Coronary artery (tissue), 2 donors: ENCODE measurements around the gene CLDN24.

Source experiments
- DNase-seq: peaks from one replicate; pipeline ENCODE4 v3.0.0-alpha.2; 2017; ENCODE audit warnings: low spot score
- H3K27ac ChIP-seq, 2 donors: fragments of 200-600 bp; sonication (generic); one replicate each; pipeline ENCODE4 v1.5.1; 2016 to 2019
- H3K4me3 ChIP-seq: fragments of 200-600 bp; sonication (generic); 2 replicates; pipeline ENCODE4 v1.5.1; 2016; ENCODE audit warnings: mild to moderate bottlenecking, moderate library complexity
- TF ChIP-seq, protein P1 (sequence below): fragments of 200-600 bp; sonication (generic); IDR thresholded peaks from one replicate; pipeline ENCODE4 v1.5.1; 2019; ENCODE audit warnings: antibody characterized with exemption

The CLDN24 gene

DNA sequence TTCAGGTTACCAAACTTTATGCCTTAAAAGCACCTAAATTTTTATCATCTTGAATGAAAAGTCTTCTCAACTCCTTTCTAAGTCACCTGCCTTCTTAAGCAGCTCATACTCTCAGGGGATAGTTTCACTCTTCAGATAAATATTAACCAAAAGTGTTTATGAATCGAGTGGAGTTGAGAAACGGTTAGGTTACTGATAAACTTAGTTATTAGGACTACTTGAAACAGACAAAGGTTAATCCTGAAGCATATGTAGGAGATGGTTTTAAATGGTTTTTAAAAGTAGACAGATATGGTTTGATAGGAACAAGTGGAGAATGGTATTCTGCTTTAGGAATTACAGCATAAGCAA lies 34.9 kb downstream of the CLDN24 start:
- no peak for DNase-seq
- TF ChIP-seq, protein P1, sequence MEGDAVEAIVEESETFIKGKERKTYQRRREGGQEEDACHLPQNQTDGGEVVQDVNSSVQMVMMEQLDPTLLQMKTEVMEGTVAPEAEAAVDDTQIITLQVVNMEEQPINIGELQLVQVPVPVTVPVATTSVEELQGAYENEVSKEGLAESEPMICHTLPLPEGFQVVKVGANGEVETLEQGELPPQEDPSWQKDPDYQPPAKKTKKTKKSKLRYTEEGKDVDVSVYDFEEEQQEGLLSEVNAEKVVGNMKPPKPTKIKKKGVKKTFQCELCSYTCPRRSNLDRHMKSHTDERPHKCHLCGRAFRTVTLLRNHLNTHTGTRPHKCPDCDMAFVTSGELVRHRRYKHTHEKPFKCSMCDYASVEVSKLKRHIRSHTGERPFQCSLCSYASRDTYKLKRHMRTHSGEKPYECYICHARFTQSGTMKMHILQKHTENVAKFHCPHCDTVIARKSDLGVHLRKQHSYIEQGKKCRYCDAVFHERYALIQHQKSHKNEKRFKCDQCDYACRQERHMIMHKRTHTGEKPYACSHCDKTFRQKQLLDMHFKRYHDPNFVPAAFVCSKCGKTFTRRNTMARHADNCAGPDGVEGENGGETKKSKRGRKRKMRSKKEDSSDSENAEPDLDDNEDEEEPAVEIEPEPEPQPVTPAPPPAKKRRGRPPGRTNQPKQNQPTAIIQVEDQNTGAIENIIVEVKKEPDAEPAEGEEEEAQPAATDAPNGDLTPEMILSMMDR, result no peak
- Histone ChIP-seq H3K27ac (no peak overlapping the region), H3K4me3 (no peak overlapping the region)

DNA sequence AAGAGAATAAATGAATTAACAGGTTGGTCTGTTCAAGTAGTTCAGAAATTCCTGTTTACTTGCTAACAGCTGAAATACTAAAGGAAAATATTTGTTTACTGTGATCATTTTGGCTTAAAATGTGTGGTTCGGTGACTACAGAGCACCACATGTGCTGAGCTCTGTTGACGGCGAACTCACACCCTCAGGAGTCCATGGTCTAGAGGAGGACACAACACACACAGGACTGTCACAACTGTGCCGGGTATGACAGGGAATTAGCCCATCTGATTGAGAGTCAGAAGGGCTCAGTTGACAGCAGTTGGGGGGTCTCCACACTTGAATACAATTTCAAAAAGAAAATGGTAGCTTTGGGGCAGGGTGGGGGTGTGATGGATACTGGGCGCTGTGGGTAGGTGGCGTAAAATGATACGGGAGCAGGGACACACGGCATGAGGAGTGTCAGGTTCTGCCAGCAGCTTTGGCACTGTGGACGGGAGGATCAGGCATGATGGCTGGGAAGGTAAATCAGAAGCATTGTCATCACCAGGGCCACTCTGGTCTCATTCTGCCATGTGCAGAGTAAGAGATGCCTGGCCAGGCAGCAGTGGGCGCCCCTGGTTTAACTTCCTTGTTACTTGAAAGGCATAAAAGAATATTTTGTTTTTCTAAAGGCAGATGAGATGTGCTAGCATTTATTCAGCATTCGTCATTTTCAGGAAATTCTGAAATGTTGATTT lies 35.5 kb downstream of the CLDN24 start:
- no peak for DNase-seq
- no peak overlapping the region for H3K27ac ChIP-seq
- TF ChIP-seq, protein P1, result no peak
- H3K4me3 ChIP-seq, result no peak overlapping the region

DNA sequence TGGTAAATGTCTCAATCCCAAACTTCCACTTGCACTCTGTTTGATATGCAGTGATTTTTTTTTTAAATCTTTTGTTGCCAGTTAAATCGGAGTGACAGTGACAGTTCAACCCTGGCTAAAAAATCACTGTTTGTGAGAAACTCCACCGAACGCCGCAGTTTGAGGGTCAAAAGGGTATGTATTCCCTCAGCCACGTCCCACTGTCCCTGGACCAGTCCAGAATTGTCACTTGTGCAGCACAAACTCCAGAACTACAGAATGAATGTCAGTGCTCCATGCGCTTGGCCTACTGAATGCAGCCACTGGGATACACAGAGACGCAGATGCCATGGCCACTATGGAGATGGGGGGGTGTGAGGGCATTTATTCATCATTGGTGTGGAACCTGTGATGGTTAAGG lies 36.3 kb downstream of the CLDN24 start:
- Histone ChIP-seq H3K27ac (no peak overlapping the region), H3K4me3 (no peak overlapping the region)
- TF ChIP-seq, protein P1, result no peak
- no peak for DNase-seq

DNA sequence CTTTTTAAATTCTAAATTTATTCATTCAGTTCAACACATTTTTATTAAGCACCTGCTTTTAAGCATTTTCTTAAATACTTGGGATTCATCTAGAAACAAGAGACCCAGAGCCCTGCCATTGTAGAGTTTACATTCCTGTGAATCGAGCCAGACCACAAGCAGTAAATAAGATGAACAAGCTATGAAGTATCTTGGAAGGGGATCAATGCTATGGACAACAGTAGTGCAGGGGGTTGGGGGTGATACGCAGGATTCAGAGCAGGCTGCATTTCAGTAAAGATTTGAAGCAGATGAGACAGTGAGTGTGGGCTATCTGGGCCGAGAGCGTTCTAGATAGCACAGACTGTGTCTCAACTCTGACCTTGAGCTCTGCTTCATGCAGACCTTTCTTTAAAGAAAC lies 37.3 kb downstream of the CLDN24 start:
- no peak for DNase-seq
- no peak overlapping the region for H3K27ac ChIP-seq
- H3K4me3 ChIP-seq, result no peak overlapping the region
- TF ChIP-seq, protein P1, result no peak

DNA sequence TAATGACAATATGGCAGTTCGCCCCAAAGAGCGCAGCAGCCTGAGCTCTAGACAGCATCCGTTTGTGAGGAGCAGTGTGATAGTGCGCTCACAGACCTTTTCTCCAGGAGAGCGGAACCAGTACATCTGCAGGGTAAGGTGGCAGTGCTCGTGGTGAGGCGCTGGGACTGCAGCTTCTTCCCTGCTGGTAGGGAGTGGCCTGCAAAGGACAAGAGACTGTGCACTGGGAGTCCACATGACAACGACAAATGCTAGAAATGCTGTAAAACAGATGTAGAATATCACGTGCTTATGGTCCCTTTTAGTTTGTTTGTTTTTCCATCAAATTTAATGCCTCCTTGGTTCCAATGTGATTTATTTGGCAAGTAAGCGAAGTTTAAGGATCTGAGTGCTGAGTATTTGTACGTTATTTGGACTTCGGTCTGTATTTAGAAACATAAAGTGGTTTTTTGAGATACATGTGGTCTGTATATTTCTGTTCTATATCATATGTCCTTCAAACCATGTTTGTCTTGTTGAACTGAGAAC lies 37.9 kb downstream of the CLDN24 start:
- Histone ChIP-seq H3K4me3 (no peak overlapping the region), H3K27ac (no peak overlapping the region)
- no peak for DNase-seq
- TF ChIP-seq, protein P1, result no peak

DNA sequence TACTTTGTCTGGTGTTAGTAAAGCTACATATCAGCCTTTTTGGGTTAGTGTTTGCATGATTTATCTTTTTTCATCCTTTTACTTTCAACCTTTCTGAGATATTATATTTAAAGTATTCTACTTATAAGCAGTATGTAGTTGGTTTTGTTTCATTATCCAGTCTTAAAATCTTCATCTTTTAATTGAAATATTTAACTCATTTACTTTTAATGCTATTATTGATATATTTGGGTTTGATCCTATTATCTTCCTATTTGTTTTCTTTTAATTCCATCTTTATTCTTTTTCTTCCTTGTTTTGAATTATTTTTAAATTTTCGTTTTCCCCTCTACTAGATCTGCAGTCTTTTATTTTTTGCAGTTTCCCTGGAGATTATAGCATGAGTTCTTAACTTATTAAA lies 46.1 kb downstream of the CLDN24 start:
- H3K4me3 ChIP-seq, result no peak overlapping the region
- TF ChIP-seq, protein P1, result no peak
- no peak for DNase-seq
- H3K27ac ChIP-seq, result no peak overlapping the region

DNA sequence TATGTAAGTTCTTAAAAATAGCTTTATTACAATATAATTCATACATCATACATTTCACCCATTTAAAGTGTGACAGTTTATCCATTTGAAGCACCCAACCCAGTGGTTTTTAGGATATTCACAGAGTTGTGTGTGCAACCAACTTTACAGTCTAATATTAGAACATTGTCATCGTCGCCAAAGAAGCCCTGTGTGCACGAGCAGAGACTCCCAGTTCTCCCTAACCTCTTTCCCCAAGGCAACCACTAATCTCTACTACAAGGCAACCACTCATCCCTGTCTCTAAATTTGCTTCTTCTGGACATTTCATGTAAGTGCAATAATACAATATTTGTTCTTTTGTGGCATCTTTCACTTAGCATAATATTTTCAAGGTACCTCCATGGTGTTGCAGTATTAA lies 49.8 kb downstream of the CLDN24 start:
- DNase-seq, result no peak
- Histone ChIP-seq H3K27ac (no peak overlapping the region), H3K4me3 (no peak overlapping the region)
- TF ChIP-seq, protein P1, result no peak
